Hematopoietic multipotent progenitor cell treated with erythropoietin and hydrocortisone succinate and interleukin-3 and kit ligand, for 4 days (in vitro differentiated cells): ENCODE data around the gene PGBD1.

ENCODE experiments used
- DNase-seq: peaks from one replicate; pipeline ENCODE4 v3.0.0-alpha.2; 2015

PGBD1 gene

DNA sequence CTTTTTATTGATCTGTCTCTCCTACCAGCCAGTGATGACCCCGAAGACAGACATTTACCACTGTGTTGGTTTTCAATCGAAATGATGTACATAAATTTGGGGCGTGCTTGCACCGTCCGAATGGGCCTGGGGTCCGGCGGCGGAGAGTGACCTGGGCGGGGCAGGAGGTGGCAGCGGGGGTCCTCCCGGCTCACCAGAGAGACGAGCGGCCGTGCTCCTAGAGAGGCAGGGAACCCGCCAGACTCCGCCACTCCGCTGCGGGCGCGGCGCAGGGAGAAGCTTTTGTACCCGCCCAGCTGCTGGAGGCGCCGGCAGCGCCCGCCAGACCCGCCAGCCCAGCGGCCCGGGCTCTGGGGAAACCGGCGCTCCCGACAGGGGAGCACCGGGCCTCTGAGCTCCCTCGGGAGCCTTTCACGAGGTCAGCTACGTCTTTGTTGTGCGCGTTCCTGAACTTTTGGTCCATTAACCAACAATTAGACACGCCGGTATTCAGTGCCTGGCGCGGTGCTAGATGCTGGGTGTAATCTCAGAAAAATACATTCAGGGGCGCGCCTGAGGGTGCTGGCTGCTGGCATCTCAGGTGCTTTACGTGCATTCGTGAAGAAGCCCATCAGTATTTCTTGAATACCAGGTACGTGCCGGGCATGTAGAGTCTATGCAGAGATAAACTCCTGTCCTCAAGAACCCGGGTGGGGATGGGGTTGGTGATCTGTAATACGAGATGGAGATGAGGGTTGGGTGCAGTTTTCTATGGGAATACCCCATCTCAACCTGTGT, at the start of gene PGBD1:
Gene PGBD1 (plus strand): TSS at position 285 of the 777 bp plus-strand sequence. CDS start 2,242 bp downstream, outside the sequence.
- peak; percentile 91 for DNase-seq

DNA sequence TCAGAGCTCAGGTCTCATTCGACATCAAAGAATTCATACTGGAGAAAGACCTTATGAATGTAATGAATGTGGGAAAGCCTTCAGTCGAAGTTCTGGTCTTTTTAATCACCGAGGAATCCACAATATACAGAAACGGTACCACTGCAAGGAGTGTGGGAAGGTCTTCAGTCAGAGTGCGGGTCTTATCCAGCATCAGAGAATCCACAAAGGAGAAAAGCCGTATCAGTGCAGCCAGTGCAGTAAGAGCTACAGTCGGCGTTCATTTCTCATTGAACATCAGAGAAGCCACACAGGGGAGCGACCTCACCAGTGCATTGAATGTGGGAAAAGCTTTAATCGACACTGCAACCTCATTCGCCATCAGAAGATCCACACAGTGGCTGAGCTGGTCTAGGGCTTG, 48.6 kb upstream of the PGBD1 start:
- no peak for DNase-seq

DNA sequence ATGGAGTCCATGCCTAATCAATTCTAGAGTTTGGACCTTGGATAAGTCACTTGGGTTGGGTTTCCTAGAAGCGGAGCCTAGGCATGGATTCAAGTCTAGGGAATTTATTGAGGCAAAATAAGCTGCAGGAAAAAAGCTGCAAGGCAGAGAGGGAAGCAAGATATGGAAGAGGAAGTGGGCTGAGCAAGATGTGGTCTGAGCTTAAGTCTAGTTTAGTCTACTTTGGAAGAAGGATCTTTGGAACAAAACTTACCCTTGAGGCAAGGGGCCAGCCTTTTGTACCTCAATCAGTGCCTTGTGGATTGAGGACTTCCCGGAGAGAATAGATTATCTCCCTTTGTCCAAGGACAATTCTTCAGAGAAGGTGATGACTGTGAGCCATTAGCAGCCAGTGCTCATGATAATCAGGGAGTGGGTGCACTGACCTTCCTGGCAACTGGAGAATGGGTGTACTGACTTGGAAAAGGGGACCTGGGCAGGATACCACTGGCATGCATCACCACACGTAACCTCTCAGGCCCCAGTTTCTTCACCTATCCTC, 45.4 kb upstream of the PGBD1 start:
- no peak for DNase-seq

DNA sequence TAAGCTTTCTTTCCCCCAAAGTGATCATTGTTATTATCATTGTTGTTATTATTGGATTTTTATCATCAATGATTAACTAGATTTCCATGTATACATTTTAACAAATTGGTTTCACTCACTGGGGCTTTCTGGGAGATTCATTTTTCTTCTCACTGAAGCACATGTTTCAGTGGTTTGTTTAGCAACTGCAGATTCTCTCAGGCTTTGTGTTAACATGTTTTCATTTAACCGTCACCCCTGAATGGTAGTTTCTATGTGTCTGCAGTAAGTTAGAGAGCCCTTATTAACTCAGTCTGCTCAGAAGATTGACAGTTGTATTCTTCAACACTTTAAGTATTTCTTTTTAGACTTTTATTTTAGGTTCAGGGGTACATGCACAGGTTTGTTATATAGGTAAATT, 41.7 kb upstream of the PGBD1 start:
- no peak for DNase-seq

GRCh38 chr6:28240471-28240870, 40.9 kb upstream of the PGBD1 start:
- no peak for DNase-seq

- DNase-seq = no peak
Measured at GRCh38 chr6:28243946-28244345, 37.4 kb upstream of the PGBD1 start.

DNA sequence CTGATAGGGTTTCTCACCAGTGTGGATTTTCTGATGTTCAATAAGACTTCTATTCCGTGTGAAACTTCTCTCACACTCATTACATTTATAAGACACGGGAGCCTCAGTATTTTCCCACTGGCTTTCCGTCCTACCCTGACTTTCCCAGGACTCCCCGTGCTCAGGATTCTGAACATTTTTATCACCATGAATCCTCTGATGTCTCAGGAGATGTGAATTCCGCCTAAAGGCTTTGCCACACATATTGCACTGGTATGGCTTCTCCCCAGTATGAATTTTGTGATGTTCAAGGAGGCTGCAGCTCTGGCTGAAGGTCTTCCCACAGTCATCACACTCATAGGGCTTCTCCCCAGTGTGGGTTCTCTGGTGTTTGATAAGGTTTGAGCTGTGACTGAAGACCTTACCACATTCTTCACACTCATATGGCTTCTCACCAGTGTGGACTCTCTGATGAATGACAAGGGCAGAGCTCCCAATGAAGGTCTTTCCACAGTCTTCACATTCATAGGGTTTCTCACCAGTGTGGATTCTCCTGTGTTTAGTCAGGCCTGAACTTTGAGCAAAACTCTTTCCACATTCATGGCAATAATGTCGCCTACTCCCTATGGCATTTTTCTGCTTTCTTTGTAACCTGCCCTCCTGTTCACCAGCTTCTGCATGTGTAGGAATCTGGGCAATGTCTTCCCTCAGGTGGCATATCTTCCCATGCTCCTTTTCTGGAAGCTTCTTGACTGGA, 36.0 kb upstream of the PGBD1 start:
- no peak for DNase-seq

DNA sequence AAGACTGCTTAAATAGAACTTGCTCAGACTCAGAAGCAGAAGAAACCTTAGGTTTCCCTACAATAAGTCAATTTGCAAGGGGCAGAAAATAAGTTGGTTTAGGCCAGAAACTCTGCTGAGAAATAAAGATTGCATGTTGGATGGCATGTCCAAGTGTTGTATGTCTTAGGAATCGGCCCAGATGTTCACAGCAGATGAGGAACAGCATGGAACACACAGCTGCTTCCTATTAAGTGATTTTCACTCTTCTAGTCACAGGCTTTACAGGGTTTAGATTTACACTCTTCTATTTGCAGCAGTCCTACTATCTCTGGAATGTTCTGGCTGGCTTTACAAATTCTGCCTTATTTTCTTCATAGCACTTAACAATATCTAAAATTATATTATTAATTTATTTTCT, 32.5 kb upstream of the PGBD1 start:
- DNase-seq = no peak

- DNase-seq = no peak
Measured at GRCh38 chr6:28250747-28251146, 30.6 kb upstream of the PGBD1 start.

GRCh38 chr6:28251661-28252008, 29.7 kb upstream of the PGBD1 start:
- peak; percentile 53 for DNase-seq

- DNase-seq = peak; percentile 96
Measured at GRCh38 chr6:28252009-28252975, 29.1 kb upstream of the PGBD1 start, which contains the start of gene ZKSCAN4. Gene ZKSCAN4 (minus strand): TSS chr6:28252269. CDS start chr6:28251980, 289 bp downstream.

- DNase-seq = peak; percentile 49
Measured at GRCh38 chr6:28254121-28254519, 27.3 kb upstream of the PGBD1 start.

DNA sequence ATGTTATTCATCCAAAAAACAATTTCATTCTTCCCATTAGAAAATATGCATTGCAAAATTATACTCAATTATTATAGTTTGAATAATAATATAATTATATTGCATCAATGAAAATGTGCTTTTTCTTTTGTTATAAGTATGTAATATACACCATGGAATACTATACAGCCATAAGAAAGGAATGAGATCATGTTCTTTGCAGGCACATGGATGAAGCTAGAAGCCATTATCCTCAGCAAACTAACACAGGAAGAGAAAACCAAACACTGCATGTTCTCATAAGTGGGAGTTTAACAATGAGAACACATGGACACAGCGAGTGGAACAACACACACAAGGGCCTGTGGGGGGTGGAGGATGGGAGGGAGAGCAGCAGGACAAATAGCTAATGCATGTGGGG, 24.3 kb upstream of the PGBD1 start:
- no peak for DNase-seq

- peak; percentile 76 for DNase-seq
Measured at GRCh38 chr6:28258877-28259777, 22.2 kb upstream of the PGBD1 start, which contains the start of gene NKAPL. Gene NKAPL (plus strand): TSS chr6:28259297. CDS start chr6:28259372, 75 bp downstream.

DNA sequence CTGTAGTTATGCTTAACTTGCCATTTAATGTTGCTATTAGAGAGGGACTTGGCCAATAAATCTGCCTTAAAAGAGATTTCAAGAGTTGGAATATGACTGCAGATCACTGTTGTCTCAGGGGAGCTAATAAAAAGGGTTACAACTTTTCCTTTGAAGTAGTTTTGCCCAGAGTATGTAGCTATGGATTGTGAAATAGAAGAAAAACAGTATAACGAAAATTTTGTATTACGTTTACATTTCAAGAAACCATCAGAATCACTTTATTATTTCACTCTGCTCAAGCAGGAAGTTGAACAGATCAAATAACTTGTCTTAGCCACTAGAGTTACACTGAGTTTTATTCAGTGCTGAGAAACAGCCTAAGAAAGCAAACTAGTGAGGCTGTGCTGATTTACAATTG, 17.4 kb upstream of the PGBD1 start:
- DNase-seq = no peak

- peak; percentile 47 for DNase-seq
Measured at GRCh38 chr6:28264834-28265401, 16.5 kb upstream of the PGBD1 start.

DNA sequence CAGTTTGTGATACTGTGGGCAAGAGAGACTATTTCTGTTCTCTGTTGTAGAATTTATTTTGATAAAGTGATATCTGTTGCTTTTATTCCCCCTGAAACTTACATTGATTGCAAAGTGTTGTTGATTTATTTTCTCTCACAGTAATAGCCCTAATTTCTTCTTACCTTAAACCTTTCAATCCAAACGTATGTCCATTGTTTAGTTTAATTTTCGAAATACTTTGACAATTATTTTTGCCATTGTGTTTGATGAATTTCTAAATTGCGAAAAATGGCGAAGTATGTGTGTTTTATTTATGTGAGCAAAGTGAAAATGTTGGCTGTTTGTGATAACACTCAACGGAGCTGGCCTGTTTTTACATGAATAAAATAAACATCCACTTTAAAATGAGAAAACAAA, 14.8 kb upstream of the PGBD1 start:
- no peak for DNase-seq

GRCh38 chr6:28266962-28267694, 14.2 kb upstream of the PGBD1 start, which contains the start of gene ZSCAN26:
Gene ZSCAN26 (plus strand): TSS chr6:28267143. CDS start chr6:28271920, 4,777 bp downstream.
- DNase-seq = peak; percentile 96

DNA sequence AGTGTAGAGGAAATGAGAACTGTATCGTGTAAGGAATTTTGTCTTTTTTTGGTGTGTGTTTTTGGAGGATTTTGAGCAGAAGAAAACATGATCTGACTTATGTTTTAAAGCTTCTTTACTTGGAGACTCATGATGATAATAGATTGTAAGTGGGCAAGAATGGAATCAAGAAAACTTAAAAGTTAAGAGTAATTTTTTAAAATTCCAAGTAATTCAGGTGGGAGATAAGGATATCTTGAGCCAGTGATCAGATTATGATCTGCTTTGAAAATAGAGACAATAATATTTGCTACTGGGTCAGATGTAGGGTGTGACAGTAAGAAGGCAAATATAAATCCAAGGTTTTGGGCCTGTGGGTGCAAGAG, 13.7 kb upstream of the PGBD1 start:
- DNase-seq = no peak

DNA sequence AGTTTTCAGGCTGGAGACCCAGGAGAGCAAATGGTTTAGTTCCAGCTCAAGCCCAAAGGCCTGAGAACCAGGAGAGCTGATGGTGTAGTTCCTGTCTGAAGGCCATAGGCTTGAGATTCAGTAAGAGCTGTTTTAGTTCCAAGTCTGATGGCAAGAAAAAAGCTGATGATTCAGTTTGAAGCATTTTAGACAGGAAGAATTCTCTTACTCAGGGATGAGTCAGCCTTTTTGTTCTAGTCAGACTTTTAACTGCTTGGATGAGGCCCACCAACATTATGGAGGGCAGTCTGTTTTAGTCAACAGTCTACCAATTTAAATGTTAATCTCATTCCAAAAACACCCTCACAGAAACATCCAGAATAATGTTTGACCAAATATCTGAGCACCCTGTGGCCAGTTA, 11.9 kb upstream of the PGBD1 start:
- DNase-seq = peak; percentile 60
